ENCODE measurements around the gene XRRA1. TPM values are rescaled to one million over a fixed set of nuclear protein-coding genes. Genes with fewer than 3 reads are reported as not detected.

The XRRA1 gene
- total RNA-seq, 1 experiment from 2014 or later: 34.1 TPM

DNA sequence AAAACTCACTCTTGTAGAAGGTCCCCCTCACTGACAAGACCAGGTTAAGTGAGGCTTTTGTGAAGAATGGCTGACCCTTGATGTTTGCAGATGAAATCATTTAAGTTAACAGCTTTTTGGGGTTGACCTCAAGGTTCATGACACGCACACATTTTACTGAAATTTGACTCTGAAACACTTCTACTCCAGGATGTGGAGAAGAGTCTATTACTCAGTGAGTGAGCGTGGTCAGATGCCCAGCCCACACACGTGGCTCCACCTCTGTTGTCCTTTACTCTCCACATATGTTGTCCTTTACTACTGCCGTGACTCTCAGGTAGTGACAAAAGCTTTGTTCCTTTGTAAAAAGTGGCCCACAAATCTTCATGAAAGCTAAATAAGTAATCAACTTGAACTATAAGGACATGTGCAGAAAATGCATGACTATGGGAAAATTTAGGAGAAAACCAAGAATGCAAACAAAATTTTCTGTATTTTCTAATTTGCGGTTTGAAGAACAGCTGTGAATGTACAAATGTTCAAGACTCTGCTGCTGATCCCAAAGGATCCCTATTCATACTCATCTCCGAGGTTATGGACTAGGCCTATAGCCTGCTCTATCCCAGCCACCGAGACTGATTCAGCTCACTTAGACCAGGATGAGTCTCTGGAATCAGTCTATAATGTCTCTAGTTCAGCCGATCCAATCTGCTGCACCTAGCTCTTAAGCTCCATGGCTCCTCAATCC, 22.4 kb downstream of the XRRA1 start:
- H3K4me1 ChIP-seq (ENCODE audit: control insufficient read depth, insufficient read depth, low read length): no peaks in the 10 kb centered on the region
- in situ Hi-C loops (cut with HindIII; ENCODE audit: low pct_unique_long_range_greater_than_20kb, low sequenced_read_pairs) (no loop called here), intact Hi-C loops (cut with micrococcal nuclease; ENCODE audit: unreplicated experiment) (loop anchor here (10.0 kb wide), 1 partner anchor 318 kb away; the partner anchor contains the start of gene TPBGL)
- no peak for DNase-seq (ENCODE audit: low read depth, low spot score)
- H3K4me3 ChIP-seq (ENCODE audit: low read depth in 2 of 2, low read length in 2 of 2): no peak overlapping the region
- BruUV-seq (replicated peaks): no TSS peak
- TF ChIP-seq, protein P1, sequence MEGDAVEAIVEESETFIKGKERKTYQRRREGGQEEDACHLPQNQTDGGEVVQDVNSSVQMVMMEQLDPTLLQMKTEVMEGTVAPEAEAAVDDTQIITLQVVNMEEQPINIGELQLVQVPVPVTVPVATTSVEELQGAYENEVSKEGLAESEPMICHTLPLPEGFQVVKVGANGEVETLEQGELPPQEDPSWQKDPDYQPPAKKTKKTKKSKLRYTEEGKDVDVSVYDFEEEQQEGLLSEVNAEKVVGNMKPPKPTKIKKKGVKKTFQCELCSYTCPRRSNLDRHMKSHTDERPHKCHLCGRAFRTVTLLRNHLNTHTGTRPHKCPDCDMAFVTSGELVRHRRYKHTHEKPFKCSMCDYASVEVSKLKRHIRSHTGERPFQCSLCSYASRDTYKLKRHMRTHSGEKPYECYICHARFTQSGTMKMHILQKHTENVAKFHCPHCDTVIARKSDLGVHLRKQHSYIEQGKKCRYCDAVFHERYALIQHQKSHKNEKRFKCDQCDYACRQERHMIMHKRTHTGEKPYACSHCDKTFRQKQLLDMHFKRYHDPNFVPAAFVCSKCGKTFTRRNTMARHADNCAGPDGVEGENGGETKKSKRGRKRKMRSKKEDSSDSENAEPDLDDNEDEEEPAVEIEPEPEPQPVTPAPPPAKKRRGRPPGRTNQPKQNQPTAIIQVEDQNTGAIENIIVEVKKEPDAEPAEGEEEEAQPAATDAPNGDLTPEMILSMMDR (IDR thresholded peaks at IDR 0.05): no peak
- no peak for TF ChIP-seq POLR2AphosphoS5 (IDR thresholded peaks at IDR 0.05; ENCODE audit: low read depth, low read length)
- TF ChIP-seq, protein P2, sequence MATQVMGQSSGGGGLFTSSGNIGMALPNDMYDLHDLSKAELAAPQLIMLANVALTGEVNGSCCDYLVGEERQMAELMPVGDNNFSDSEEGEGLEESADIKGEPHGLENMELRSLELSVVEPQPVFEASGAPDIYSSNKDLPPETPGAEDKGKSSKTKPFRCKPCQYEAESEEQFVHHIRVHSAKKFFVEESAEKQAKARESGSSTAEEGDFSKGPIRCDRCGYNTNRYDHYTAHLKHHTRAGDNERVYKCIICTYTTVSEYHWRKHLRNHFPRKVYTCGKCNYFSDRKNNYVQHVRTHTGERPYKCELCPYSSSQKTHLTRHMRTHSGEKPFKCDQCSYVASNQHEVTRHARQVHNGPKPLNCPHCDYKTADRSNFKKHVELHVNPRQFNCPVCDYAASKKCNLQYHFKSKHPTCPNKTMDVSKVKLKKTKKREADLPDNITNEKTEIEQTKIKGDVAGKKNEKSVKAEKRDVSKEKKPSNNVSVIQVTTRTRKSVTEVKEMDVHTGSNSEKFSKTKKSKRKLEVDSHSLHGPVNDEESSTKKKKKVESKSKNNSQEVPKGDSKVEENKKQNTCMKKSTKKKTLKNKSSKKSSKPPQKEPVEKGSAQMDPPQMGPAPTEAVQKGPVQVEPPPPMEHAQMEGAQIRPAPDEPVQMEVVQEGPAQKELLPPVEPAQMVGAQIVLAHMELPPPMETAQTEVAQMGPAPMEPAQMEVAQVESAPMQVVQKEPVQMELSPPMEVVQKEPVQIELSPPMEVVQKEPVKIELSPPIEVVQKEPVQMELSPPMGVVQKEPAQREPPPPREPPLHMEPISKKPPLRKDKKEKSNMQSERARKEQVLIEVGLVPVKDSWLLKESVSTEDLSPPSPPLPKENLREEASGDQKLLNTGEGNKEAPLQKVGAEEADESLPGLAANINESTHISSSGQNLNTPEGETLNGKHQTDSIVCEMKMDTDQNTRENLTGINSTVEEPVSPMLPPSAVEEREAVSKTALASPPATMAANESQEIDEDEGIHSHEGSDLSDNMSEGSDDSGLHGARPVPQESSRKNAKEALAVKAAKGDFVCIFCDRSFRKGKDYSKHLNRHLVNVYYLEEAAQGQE (IDR thresholded peaks at IDR 0.05; ENCODE audit: insufficient read depth in 1 of 2, low read depth in 2 of 2, low read length in 1 of 2): no peak
- H3K27me3 ChIP-seq (ENCODE audit: control insufficient read depth, insufficient read depth, low read length): no peaks in the 10 kb centered on the region
- H3K27ac ChIP-seq (ENCODE audit: low read length): no peak overlapping the region
- POLR2A ChIA-PET: interaction anchor here (0.9 kb wide), 1 partner anchor 34 kb away, joined by 10 read pairs; no protein-coding TSS in a partner anchor
- H3K36me3 ChIP-seq (ENCODE audit: control insufficient read depth, insufficient read depth, low read length): peaks cover 8% of the 10 kb centered on the region
- CTCF ChIA-PET: no interaction called here
- ATAC-seq: no peak
- H3K9me3 ChIP-seq (ENCODE audit: control insufficient read depth, insufficient read depth, low read depth, low read length): no peaks in the 10 kb centered on the region

DNA sequence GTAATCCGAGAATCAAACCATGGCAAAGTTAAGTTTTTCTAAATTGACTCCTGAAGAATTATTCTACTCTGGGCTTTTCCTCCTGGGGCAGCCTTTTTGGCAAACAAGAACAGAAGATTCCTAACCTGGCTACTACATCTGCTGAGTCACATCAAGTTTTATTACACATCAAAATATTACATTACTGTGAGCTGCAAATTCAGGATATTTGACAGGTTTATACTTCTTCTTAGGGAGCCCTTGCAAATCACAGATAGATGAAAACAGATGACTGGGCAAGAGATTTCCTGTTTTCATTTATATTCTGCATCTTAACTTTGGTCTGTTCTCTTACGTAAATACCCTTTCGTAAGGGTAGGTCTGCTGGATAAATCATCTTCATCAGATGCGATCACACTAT, 23.6 kb downstream of the XRRA1 start:
- ChIA-PET POLR2A (no interaction called here), CTCF (no interaction called here)
- no peaks in the 10 kb centered on the region for H3K27me3 ChIP-seq (ENCODE audit: control insufficient read depth, insufficient read depth, low read length)
- in situ Hi-C loops (cut with HindIII; ENCODE audit: low pct_unique_long_range_greater_than_20kb, low sequenced_read_pairs) (no loop called here), intact Hi-C loops (cut with micrococcal nuclease; ENCODE audit: unreplicated experiment) (loop anchor here (10.0 kb wide), 1 partner anchor 320 kb away; the partner anchor contains the start of gene TPBGL)
- no peak for DNase-seq (ENCODE audit: low read depth, low spot score)
- H3K27ac ChIP-seq (ENCODE audit: low read length): no peak overlapping the region
- TF ChIP-seq, protein P2 (IDR thresholded peaks at IDR 0.05; ENCODE audit: insufficient read depth in 1 of 2, low read depth in 2 of 2, low read length in 1 of 2): no peak
- TF ChIP-seq, protein P1 (IDR thresholded peaks at IDR 0.05): no peak
- TF ChIP-seq POLR2AphosphoS5 (IDR thresholded peaks at IDR 0.05; ENCODE audit: low read depth, low read length): no peak
- no peak for TF ChIP-seq TCF7L2 (IDR thresholded peaks at IDR 0.05; ENCODE audit: low read depth, low read length)
- TF ChIP-seq SIN3A (IDR thresholded peaks at IDR 0.05; ENCODE audit: borderline replicate concordance, insufficient read depth, low read depth, low read length): no peak
- no TSS peak for BruUV-seq (replicated peaks)
- H3K4me1 ChIP-seq (ENCODE audit: control insufficient read depth, insufficient read depth, low read length): no peaks in the 10 kb centered on the region
- H3K36me3 ChIP-seq (ENCODE audit: control insufficient read depth, insufficient read depth, low read length): peaks cover 8% of the 10 kb centered on the region
- H3K4me3 ChIP-seq (ENCODE audit: low read depth in 2 of 2, low read length in 2 of 2): no peak overlapping the region
- no peak for ATAC-seq
- no peaks in the 10 kb centered on the region for H3K9me3 ChIP-seq (ENCODE audit: control insufficient read depth, insufficient read depth, low read depth, low read length)
